NCI-H146 (cell line): Measurements from ENCODE around the gene FLVCR1.
"Not testable (repeated sequence)": the region's sequence is repeated elsewhere in the genome, so short reads cannot be mapped to it uniquely, and the experiment has no call there.

Experiments used
- DNase-seq: peaks from one replicate; lab custom pipeline; 2025; lab: John Stamatoyannopoulos, UW

Gene FLVCR1

DNA sequence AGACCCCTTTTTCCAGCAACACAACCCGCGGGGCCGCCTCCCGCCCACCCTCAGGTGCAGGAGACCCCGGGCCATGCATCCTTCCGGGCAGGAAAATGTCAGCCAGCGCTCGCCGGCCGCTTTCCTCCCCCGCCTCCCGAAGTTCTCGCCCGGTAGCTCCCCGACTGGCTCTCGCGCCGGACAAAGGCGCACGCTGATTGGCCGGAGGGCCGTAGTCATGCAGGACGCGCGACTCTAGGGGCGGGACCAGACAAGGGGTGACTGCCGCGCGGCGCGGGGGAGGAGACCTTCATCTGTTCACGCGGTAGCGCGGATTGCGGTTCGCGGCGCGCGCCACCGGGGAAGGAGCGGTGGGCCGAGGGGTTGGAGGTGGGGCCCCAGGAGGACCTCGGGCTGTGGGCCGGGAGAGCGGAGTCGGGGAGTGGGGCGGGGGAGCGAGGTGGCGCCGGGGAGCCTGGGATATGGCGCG, at the start of gene FLVCR1:
FLVCR1 (plus strand) TSS at position 284 of the 469 bp plus-strand sequence; CDS start at position 462, 178 bp downstream.
- DNase-seq = peak; percentile 97

DNA sequence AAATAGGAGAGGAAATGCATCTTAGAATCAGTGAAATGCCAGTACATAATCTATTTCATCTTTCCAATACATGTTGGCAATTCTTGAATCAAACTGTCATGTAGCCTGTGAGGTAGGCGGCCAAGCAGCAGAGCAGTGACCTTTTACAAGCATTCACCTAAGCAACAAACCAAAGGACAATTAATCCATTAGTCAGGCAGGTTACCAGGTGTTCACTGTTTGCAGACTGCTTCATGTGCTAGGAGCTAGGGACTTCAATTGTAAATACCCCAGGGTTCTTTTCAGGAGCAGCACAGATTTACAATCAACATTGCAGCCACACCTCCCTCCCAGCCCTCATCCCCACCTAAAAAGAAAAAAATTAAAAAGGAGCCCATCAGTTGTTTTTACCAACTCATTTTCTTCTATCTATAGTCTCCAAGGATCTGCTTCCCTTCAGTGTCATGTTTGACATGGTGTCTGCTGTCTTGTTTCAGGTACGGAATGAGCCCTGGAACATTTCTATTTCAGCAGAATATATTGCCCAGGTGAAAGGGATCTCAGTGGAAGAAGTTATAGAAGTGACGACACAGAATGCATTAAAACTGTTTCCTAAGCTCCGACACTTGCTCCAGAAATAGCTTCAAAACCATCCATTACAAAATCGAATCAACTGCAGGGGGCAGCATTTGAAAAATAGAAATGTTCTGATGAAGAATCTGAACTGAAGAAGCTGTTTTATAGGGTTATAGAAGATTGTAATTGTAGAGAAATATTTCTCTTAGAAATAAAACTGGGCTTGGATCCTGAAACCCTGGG, 43.3 kb upstream of the FLVCR1 start:
- DNase-seq = peak; percentile 92

DNA sequence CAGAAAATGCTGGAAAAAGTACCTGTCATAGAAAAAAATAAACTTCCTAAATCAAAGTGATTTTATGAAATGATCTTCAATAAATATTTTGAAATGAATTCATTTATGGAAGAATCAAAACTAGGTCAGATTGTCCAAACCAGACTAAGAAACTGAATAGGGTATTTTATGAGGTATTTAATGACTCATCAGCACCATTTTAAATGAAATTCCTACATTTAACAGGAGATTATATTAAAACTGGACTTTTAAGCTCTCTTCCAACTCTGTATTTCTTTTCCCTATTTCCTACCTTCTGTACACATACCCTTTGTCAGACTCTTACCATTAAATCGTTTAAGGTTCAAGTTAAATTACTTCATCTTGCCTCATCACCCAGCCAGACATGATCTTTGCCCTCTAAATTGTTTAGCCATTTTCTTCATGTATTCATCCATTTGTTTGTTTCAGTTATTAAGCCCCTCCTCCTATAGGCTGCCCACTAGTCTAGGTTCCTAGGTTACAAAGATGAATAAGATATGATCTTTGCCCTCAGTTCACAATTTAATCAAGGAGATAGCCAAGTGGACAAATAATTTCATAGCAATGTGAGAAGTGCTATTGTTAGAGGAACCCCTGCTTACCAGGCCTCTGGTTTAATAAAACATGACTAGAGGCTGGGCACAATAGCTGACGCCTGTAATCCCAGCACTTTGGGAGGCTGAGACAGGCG, 41.4 kb upstream of the FLVCR1 start:
- DNase-seq = peak; percentile 45

DNA sequence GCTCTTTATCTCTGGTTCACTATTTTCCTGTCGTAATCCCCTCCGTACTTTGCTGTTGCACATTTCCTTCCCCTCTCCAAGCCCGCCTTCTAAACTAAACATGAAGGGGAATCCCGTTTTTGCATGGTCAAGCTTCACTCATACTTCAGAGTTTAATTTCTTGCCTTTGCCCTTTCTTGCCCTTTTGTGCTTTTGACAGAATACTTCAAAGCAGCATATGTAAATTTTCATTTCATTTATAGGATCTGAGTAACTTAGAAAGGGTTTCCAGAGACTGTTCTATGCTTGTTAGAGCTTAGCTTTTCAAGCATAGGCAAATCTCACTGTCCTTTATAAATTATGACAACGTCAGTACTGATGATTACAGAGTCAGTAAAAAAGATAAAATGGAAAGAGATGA, 38.3 kb upstream of the FLVCR1 start:
- no peak for DNase-seq

DNA sequence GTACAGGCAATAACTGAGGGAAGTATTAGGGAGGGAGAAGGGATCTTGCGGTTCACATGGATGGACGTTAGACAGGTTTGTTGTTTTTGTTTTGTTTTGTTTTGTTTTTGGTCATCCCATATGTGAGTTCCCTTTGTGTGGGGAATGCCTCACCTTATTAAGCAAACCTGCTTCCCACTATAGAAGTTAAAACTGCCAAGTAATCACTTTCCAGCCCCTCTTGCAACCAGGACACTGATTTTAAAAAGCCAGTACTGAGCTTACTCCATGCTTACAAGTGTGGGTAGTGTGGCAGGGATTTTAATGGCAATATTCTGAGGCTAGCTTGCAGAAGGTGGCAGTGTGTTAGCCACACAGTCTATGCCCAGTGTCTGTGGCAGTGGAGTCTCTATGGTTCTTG, 37.1 kb upstream of the FLVCR1 start:
- DNase-seq = no peak

DNA sequence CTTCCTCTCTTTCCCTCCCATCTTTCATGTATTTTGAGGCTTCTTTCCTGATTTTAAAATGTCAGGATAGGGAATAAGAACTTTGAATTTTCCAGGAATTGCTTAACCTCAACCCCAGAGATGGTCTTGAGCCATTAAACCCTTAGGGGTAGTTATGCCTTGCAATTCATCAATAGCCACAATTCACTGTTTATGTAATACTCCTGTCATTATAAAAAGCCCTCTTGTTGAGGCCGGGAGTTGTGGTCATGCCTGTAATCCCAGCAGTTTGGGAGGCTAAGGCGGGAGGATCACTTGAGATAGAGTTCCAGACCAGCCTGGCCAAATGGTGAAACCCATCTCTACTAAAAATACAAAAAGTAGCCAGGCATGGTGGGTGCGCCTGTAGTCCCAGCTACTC, 35.1 kb upstream of the FLVCR1 start:
- DNase-seq = no peak

DNA sequence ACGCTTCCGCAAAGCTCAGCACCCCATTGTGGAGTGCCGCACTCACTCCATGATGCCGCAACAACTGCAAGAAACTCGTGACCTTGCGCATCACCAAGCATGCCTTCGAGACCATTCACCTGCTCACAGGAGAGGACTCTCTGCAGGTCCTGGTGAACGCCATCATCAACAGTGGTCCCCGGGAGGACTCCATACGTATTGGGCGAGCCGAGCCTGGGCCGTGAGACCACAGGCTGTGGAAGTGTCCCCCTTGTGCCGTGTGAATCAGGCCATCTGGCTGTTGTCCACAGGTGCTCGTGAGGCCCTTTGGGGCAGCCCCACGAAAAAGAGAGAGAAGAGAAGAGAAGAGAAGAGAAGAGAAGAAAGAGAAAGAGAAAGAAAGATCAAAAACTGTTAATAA, 33.9 kb upstream of the FLVCR1 start:
- no peak for DNase-seq

DNA sequence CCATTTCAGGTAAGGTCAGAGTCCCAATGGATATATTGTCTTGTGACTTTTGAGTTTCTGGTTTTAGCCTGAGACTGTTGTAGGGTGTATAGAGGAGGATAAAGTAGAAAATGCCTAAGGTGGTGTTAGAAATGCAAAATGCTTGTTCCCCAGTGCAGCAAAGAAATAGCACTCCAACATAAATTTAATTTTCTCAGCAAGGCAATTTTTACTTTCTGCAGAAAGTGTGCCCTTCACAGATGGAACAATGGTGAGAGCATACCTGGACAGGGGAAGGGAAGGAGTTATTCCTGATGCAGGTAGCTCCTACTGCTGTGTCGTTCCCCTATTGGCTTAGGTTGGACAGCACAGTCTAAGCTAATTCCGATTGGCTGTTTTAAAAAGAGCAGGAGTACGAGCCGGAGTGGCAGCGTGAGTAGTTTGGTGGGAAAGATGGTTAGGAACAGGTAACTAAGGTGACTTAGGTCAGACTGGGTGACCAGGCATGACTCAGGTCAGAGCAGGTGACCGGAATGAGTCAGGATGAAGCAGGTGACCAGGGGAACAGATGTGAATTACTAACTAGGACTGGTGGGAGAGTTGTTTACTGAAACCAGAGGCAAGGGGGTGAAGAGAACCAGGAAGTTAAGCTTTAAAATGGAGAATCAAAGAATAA, 32.1 kb upstream of the FLVCR1 start:
- DNase-seq = no peak

DNA sequence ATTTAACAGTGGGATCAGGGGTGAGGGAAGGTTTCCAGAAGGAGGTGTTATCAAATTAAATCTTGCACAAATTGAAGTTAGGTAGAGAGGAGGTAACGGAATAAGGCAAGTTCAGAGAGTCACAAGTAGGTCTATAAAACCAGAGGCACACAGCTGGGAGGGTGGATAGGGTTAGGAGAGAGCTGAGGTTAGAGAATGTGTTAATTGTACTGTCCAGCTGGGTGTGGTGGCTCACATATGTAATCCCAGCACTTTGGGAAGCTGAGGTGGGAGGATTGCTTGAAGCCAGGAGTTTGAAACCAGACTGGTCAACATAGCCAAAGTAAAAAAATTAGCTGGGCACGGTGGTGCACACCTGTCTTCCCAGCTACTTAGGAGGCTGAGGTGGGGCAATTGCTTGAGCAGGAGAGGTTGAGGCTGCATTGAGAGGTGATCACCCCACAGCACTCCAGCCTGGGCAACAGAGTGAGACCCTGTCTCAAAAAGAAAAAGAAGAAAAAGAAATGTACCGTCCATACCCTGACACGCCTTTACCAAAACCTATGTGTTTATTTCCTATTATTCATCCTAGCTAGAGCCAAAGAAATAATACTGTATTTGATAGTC, 30.8 kb upstream of the FLVCR1 start:
- DNase-seq = no peak

DNA sequence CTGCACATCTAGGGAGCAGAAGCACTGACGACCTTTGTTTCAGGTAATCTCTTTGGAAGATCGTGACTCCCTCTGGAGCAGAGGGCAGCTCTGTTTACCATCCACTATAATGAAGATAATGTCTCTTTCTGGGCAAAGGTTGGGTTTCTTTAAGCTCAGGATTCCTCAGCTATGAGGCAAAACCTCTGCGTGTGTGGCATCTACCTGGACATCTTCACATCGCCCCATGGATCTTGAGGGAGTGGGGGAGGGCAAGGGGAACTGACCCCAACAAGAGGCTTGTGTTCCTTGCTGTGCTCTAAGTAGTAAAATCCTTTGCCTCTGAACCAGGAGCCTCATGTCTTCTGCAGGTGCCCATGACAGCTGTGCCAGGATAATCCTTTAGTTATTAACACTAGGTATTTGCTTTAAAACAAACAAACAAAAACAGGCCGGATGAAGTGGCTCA, 30.2 kb upstream of the FLVCR1 start:
- DNase-seq = peak; percentile 22

DNA sequence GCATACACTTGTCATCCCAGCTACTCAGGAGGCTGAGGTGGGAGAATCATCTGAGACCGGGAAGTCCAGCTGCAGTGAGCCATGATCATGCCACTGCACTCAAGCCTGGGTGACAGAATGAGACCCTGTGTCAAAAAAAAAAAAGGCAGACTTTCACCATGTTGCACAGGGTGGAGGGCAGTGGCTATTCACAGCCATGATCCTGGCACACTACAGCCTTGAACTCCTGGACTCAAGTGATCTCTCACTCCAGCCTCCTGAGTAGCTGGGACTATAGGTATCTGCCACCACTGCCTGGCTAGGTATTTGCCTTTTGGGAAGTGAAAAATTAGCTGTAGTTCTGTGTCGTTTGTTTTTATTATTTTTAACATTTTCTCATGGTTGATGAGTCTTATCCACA, 29.7 kb upstream of the FLVCR1 start:
- no peak for DNase-seq

DNA sequence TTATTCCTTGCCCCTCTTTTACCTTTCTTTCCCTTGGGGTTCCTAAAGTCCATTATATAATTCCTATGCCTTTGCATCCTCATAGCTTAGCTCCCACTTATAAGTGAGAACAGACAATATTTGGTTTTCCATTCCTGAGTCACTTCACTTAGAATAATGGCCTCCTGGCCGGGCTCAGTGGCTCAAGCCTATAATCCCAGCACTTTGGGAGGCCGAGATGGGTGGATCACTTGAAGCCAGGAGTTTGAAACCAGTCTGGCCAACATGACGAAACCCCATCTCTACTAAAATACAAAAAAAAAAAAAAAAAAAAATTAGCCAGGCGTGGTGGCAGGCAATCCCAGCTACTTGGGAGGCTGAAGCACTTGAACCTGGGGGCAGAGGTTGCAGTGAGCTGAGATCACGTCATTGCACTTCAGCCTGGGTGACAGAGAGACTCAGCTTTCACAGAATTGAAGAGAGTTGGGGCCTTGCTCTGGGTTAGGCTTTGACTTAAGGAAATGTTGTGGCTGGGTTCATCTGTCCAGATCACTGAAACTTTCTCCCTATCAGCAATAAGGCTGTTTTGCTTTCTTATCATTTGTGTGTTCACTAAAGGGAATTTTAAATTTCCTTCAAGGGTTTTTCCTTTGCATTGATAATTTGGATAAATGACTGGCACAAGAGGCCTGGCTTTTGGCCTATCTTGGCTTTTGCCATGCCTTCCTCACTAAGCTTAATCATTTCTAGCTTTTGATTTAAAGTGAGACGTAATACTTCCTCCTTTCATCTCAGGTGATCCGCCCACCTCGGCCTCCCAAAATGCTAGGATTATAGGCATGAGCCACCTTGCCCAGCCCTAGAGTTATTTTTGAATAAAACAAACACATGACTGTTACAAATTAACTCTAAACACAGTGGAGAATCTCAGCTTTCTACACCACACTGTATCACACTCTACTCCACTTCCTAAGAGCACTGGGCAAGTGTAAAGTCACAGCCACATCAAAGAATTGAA, 24.6 kb upstream of the FLVCR1 start:
- DNase-seq = not testable (repeated sequence)

DNA sequence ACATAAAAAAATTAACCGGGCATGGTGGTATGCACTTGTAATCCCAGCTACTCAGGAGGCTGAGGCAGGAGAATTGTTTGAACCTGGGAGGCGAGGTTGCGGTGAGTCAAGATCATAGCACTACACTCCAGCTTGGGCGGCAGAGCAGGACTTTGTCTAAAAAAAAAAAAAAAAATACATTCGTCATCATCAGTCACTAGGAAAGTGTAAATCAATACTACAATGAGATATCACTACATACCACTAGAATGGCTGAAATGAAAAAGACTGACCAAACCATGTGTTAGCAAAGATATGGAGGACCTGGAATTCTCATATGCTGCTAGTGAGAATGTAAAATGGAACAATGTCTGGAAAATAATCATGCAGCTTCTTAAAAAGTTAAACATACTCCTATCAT, 19.9 kb upstream of the FLVCR1 start:
- no peak for DNase-seq

DNA sequence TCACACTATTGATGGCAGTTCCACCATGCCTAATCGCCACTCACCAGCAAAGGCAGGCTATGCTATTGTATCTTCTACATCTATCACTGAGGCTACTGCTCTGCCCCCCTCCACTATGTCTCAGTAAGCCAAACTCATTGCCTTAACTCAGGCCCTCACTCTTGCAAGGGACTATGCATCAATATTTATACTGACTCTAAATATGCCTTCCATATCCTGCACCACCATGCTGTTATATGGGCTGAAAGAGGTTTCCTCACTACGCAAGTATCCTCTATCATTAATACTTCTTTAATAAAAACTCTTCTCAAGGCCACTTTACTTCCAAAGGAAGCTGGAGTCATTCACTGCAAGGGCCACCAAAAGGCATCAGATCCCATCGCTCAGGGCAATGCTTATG, 13.6 kb upstream of the FLVCR1 start:
- DNase-seq = not testable (repeated sequence)

DNA sequence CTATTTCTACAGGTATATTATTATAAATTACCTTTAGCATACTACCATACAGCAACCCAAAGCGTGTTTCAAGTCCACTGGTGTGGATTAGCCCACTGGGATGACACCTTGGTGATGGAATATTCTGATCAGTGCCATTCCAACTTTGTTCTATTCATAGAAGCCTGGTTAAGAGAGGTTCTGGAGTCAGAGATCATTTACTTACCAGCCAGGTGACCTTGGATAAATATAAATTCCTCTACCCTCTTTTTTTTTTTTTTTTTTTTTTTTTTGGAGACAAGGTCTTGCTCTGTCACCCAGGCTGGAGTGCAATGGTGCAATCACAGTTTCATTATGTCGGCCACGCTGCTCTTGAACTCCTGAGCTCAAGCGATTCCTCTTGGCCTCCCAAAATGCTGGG, 10.5 kb upstream of the FLVCR1 start, which contains the start of gene SPATA45:
SPATA45 (minus strand) TSS at position 101 of the 400 bp plus-strand sequence. CDS start 11,500 bp downstream, outside the sequence.
- no peak for DNase-seq

DNA sequence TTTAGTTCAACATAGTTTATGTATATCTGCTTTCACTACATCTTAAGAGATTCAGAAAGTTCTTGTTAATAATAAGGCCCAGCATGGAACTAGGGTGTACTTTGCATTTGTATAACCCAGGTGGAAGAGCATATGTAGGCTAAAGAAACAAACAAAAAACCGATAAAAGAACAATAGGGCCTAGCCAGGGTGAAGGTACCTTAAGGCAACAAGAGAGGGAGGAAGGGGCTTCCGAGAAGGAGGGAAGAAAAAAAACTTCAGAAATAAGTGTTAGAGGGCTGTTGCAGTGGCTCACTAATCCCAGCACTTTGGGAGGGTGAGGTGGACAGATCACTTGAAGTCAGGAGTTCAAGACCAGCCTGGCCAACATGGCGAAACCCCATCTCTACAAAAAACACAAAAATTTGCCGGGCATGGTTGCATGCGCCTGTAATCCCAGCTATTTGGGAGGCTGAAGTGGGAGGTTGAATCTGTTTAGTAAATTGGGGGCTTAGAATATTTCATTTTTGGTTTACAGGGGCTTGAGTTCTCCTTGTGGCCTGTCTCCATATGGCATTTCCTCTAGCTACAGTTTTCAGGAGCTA, 5.9 kb upstream of the FLVCR1 start:
- DNase-seq = no peak

DNA sequence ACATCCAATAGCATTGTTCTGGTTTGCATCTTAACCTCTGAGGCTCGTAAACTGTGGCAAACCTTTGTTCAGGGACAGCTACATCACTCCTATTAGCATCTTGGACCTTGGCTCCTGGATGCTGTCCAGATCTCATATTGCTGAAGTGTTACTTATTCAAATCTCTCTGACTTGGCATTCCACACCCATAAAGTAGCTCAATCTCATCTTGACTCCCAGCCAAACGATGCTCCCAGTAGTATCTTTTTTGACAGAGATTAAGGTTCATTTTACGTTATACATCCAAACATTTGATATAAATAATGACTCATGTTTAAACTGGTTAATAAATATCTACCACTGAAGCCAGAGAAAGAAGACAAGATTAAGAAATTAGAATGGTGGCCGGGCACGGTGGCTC, 4.4 kb upstream of the FLVCR1 start:
- DNase-seq = no peak

DNA sequence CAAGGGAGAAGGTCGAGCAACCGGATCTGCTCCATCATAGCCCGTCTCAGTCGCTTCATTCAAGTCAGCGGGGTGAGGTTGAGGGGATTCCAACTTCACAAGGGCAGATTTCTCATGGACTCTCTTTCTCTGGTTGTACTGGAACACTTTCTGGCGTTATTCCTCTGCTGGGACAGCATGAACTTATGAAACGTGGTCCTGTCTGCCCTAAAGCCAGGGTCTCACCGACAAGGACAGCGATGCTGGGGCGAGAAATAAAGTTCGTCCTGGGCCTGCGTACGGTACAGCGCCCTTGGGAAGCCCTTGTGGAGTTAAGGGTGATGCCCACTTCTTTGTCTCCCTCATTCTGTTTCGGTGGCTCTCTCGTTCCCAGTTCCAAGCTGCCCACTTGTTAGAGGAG, 1.3 kb upstream of the FLVCR1 start:
- DNase-seq = no peak

DNA sequence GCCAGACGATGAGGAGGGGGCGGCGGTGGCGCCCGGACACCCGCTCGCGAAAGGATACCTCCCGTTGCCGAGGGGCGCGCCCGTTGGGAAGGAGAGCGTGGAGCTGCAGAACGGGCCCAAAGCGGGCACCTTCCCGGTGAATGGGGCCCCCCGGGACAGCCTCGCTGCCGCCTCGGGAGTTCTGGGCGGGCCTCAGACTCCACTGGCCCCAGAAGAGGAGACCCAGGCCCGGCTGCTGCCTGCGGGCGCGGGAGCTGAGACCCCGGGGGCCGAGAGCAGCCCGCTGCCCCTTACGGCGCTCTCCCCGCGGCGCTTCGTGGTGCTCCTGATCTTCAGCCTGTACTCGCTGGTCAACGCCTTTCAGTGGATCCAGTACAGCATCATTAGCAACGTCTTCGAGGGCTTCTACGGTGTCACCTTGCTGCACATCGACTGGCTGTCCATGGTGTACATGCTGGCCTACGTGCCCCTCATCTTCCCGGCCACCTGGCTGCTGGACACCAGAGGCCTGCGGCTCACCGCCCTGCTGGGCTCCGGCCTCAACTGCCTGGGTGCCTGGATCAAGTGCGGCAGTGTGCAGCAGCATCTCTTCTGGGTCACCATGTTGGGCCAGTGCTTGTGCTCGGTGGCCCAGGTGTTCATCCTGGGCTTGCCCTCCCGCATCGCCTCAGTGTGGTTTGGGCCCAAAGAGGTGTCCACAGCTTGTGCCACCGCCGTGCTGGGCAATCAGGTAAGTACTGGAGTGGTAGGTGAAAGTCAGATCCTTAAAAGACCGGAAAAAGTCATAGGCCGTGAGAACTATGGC, 588 bp downstream of the FLVCR1 start:
- DNase-seq = peak; percentile 62
